ENCODE results near the gene ZNF423. TPM values are rescaled to one million over a fixed set of nuclear protein-coding genes. Genes with fewer than 3 reads are reported as not detected.

The ZNF423 gene
- polyA plus RNA-seq, 1 donor, result 34.5 TPM

- DNase-seq, result no peak
Measured at GRCh38 chr16:49468611-49469310, 387.2 kb downstream of the ZNF423 start.

GRCh38 chr16:49467540-49468372 lies 388.2 kb downstream of the ZNF423 start:
- DNase-seq, result no peak

- no peak for DNase-seq
Measured at GRCh38 chr16:49466881-49467280, 389.0 kb downstream of the ZNF423 start.

GRCh38 chr16:49466529-49466831 lies 389.4 kb downstream of the ZNF423 start:
- DNase-seq, result no peak

- DNase-seq, result no peak
Measured at GRCh38 chr16:49465661-49466528, 390.0 kb downstream of the ZNF423 start.

GRCh38 chr16:49464877-49465504 lies 390.9 kb downstream of the ZNF423 start:
- no peak for DNase-seq

GRCh38 chr16:49464093-49464492 lies 391.8 kb downstream of the ZNF423 start:
- no peak for DNase-seq

- DNase-seq, result no peak
Measured at GRCh38 chr16:49463529-49463928, 392.4 kb downstream of the ZNF423 start.

- no peak for DNase-seq
Measured at GRCh38 chr16:49462989-49463371, 392.9 kb downstream of the ZNF423 start.

GRCh38 chr16:49462362-49462988 lies 393.4 kb downstream of the ZNF423 start:
- no peak for DNase-seq

- no peak for DNase-seq
Measured at GRCh38 chr16:49461517-49461951, 394.4 kb downstream of the ZNF423 start.

GRCh38 chr16:49460786-49461470 lies 395.0 kb downstream of the ZNF423 start:
- no peak for DNase-seq

GRCh38 chr16:49459953-49460735 lies 395.8 kb downstream of the ZNF423 start:
- no peak for DNase-seq

GRCh38 chr16:49458656-49459445 lies 397.1 kb downstream of the ZNF423 start:
- DNase-seq, result no peak

GRCh38 chr16:49458243-49458642 lies 397.7 kb downstream of the ZNF423 start:
- DNase-seq, result no peak

- no peak for DNase-seq
Measured at GRCh38 chr16:49457196-49457595, 398.7 kb downstream of the ZNF423 start.

- DNase-seq, result no peak
Measured at GRCh38 chr16:49456763-49457162, 399.1 kb downstream of the ZNF423 start.

- DNase-seq, result no peak
Measured at GRCh38 chr16:49455991-49456745, 399.7 kb downstream of the ZNF423 start.

All from hindlimb muscle (tissue), 1 donor.